Panc1 (cell line): ENCODE measurements around the gene AMN1.

Experiments
- POLR2AphosphoS5 ChIP-seq: IDR thresholded peaks from 2 replicates; pipeline ENCODE4 v1.6.1; 2012; ENCODE audit warnings: mild to moderate bottlenecking, low read depth, low read length, moderate library complexity
- SIN3A ChIP-seq: IDR thresholded peaks from 2 replicates; pipeline ENCODE4 v1.6.1; 2012; ENCODE audit warnings: low read depth, mild to moderate bottlenecking, low read length, moderate library complexity, borderline replicate concordance; ENCODE audit not compliant: insufficient read depth
- TCF7L2 ChIP-seq: IDR thresholded peaks from 2 replicates; pipeline ENCODE4 v1.6.1; 2011; ENCODE audit warnings: mild to moderate bottlenecking, low read depth, low read length, inconsistent platforms
- TF ChIP-seq, protein P1 (sequence below): fragments of 450-650 bp; IDR thresholded peaks from 2 replicates; pipeline ENCODE4 v1.5.1; 2017; ENCODE audit warnings: mild to moderate bottlenecking
- TF ChIP-seq, protein P2 (sequence below), 2 experiments: IDR thresholded peaks; 2 replicates each; pipeline ENCODE4 v1.6.1; 2011 to 2012; ENCODE audit warnings: low read depth in 2 of 2, control low read depth in 1 of 2, low read length in 1 of 2, mild to moderate bottlenecking in 1 of 2, moderate library complexity in 1 of 2; ENCODE audit not compliant: insufficient read depth in 1 of 2

- TF ChIP-seq, protein P1, sequence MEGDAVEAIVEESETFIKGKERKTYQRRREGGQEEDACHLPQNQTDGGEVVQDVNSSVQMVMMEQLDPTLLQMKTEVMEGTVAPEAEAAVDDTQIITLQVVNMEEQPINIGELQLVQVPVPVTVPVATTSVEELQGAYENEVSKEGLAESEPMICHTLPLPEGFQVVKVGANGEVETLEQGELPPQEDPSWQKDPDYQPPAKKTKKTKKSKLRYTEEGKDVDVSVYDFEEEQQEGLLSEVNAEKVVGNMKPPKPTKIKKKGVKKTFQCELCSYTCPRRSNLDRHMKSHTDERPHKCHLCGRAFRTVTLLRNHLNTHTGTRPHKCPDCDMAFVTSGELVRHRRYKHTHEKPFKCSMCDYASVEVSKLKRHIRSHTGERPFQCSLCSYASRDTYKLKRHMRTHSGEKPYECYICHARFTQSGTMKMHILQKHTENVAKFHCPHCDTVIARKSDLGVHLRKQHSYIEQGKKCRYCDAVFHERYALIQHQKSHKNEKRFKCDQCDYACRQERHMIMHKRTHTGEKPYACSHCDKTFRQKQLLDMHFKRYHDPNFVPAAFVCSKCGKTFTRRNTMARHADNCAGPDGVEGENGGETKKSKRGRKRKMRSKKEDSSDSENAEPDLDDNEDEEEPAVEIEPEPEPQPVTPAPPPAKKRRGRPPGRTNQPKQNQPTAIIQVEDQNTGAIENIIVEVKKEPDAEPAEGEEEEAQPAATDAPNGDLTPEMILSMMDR: no peak
- TF ChIP-seq, protein P2, sequence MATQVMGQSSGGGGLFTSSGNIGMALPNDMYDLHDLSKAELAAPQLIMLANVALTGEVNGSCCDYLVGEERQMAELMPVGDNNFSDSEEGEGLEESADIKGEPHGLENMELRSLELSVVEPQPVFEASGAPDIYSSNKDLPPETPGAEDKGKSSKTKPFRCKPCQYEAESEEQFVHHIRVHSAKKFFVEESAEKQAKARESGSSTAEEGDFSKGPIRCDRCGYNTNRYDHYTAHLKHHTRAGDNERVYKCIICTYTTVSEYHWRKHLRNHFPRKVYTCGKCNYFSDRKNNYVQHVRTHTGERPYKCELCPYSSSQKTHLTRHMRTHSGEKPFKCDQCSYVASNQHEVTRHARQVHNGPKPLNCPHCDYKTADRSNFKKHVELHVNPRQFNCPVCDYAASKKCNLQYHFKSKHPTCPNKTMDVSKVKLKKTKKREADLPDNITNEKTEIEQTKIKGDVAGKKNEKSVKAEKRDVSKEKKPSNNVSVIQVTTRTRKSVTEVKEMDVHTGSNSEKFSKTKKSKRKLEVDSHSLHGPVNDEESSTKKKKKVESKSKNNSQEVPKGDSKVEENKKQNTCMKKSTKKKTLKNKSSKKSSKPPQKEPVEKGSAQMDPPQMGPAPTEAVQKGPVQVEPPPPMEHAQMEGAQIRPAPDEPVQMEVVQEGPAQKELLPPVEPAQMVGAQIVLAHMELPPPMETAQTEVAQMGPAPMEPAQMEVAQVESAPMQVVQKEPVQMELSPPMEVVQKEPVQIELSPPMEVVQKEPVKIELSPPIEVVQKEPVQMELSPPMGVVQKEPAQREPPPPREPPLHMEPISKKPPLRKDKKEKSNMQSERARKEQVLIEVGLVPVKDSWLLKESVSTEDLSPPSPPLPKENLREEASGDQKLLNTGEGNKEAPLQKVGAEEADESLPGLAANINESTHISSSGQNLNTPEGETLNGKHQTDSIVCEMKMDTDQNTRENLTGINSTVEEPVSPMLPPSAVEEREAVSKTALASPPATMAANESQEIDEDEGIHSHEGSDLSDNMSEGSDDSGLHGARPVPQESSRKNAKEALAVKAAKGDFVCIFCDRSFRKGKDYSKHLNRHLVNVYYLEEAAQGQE (IDR thresholded peaks at IDR 0.05; ENCODE audit: insufficient read depth in 1 of 2, low read depth in 2 of 2, low read length in 1 of 2): no peak
- TF ChIP-seq POLR2AphosphoS5 (no peak), SIN3A (no peak), TCF7L2 (0 out of 2 replicates have a peak, but pooled peaks have one; percentile 28)
Measured at GRCh38 chr12:31732926-31733548, 4.2 kb upstream of the AMN1 start.
